Ramos (cell line): ENCODE measurements around the gene QARS1.

Source experiments
- in situ Hi-C: fragments of 300-500 bp; cut with MboI; formaldehyde crosslinking; loops from one replicate; pipeline ENCODE4 v1.14.3; 2022; ENCODE audit warnings: low sequenced_read_pairs; ENCODE audit not compliant: unreplicated experiment

The QARS1 gene

GRCh38 chr3:49121132-49121736 lies 16.7 kb upstream of the QARS1 start:
- in situ Hi-C loops, result no loop called here

- in situ Hi-C loops, result no loop called here
Measured at GRCh38 chr3:49120438-49121131, 16.0 kb upstream of the QARS1 start, which contains the start of gene USP19. TSS of gene USP19 (minus strand) at chr3:49120823. CDS start at chr3:49119145, 1,678 bp downstream.

- in situ Hi-C loops, result no loop called here
Measured at GRCh38 chr3:49120096-49120437, 15.5 kb upstream of the QARS1 start.

- in situ Hi-C loops, result no loop called here
Measured at GRCh38 chr3:49119439-49119838, 14.9 kb upstream of the QARS1 start.

GRCh38 chr3:49119036-49119435 lies 14.5 kb upstream of the QARS1 start:
- in situ Hi-C loops, result no loop called here

GRCh38 chr3:49112262-49112661 lies 7.7 kb upstream of the QARS1 start:
- in situ Hi-C loops, result no loop called here

- in situ Hi-C loops, result no loop called here
Measured at GRCh38 chr3:49111347-49111746, 6.8 kb upstream of the QARS1 start.

GRCh38 chr3:49110780-49111179 lies 6.2 kb upstream of the QARS1 start:
- in situ Hi-C loops, result no loop called here

GRCh38 chr3:49108346-49108745 lies 3.8 kb upstream of the QARS1 start:
- in situ Hi-C loops, result no loop called here

GRCh38 chr3:49104052-49104426 lies 518 bp downstream of the QARS1 start:
- in situ Hi-C loops, result no loop called here

GRCh38 chr3:49100046-49100615 lies 4.4 kb downstream of the QARS1 start:
- in situ Hi-C loops, result no loop called here

GRCh38 chr3:49098910-49099630 lies 5.5 kb downstream of the QARS1 start:
- in situ Hi-C loops, result no loop called here

GRCh38 chr3:49098429-49098828 lies 6.1 kb downstream of the QARS1 start:
- in situ Hi-C loops, result no loop called here

- in situ Hi-C loops, result no loop called here
Measured at GRCh38 chr3:49093853-49094767, 10.4 kb downstream of the QARS1 start, which contains the start of gene QRICH1. TSS of gene QRICH1 (minus strand) at chr3:49094071. CDS start at chr3:49077017, 17,054 bp downstream.

GRCh38 chr3:49092938-49093852 lies 11.4 kb downstream of the QARS1 start:
- in situ Hi-C loops, result no loop called here

GRCh38 chr3:49081429-49081828 lies 23.1 kb downstream of the QARS1 start:
- in situ Hi-C loops, result no loop called here

- in situ Hi-C loops, result no loop called here
Measured at GRCh38 chr3:49079270-49079669, 25.3 kb downstream of the QARS1 start.

GRCh38 chr3:49076646-49077045 lies 27.9 kb downstream of the QARS1 start:
- in situ Hi-C loops, result no loop called here

GRCh38 chr3:49076116-49076515 lies 28.4 kb downstream of the QARS1 start:
- in situ Hi-C loops, result no loop called here
